VCaP (cell line): Measurements from ENCODE around the gene P2RY11.

ENCODE experiments used
- H3K27ac ChIP-seq: fragments of 450-650 bp; 2 replicates; pipeline ENCODE4 v1.5.1; 2017
- CTCF ChIP-seq: fragments of 450-650 bp; conservative IDR thresholded peaks from 2 replicates; pipeline ENCODE4 v1.5.1; 2017; ENCODE audit warnings: mild to moderate bottlenecking, moderate library complexity

P2RY11 gene

GRCh38 chr19:10126213-10126639 lies 14.7 kb downstream of the P2RY11 start:
- no peak overlapping the region for H3K27ac ChIP-seq
- TF ChIP-seq CTCF, result no peak

- TF ChIP-seq CTCF, result no peak
- no peak overlapping the region for H3K27ac ChIP-seq
Observed at GRCh38 chr19:10132905-10133304, 21.4 kb downstream of the P2RY11 start.

- TF ChIP-seq CTCF, result no peak
- H3K27ac ChIP-seq, result no peak overlapping the region
Observed at GRCh38 chr19:10133596-10133995, 22.1 kb downstream of the P2RY11 start.

GRCh38 chr19:10134040-10134439 lies 22.5 kb downstream of the P2RY11 start:
- no peak overlapping the region for H3K27ac ChIP-seq
- TF ChIP-seq CTCF, result no peak

- no peak overlapping the region for H3K27ac ChIP-seq
- TF ChIP-seq CTCF, result no peak
Observed at GRCh38 chr19:10135551-10136334, 24.2 kb downstream of the P2RY11 start.

- no peak for TF ChIP-seq CTCF
Observed at GRCh38 chr19:10136936-10137335, 25.4 kb downstream of the P2RY11 start.

GRCh38 chr19:10137751-10138682 lies 26.5 kb downstream of the P2RY11 start:
- no peak for TF ChIP-seq CTCF
- H3K27ac ChIP-seq, result no peak overlapping the region

More at GRCh38 chr19:10136936-10137335, 25.4 kb downstream of the P2RY11 start:
- no peak overlapping the region for H3K27ac ChIP-seq
